Activated CD4-positive, CD25-positive, alpha-beta regulatory T cell (primary cell): ENCODE data around the gene SLC12A5.
"Not testable (repeated sequence)": the region's sequence is repeated elsewhere in the genome, so short reads cannot be mapped to it uniquely, and the experiment has no call there.

Experiments used
- DNase-seq, 4 experiments: peaks; one replicate each; lab custom pipeline; 2025; lab: John Stamatoyannopoulos, UW

Gene SLC12A5

GRCh38 chr20:46081074-46081473, 52.1 kb downstream of the SLC12A5 start:
- no peak for DNase-seq

GRCh38 chr20:46083101-46083500, 54.1 kb downstream of the SLC12A5 start:
- no peak for DNase-seq

GRCh38 chr20:46083531-46084061, 54.6 kb downstream of the SLC12A5 start:
- no peak for DNase-seq

GRCh38 chr20:46084805-46085178, 55.8 kb downstream of the SLC12A5 start:
- no peak for DNase-seq

GRCh38 chr20:46085179-46085851, 56.3 kb downstream of the SLC12A5 start:
- no peak for DNase-seq

- no peak for DNase-seq
Observed at GRCh38 chr20:46087161-46087560, 58.1 kb downstream of the SLC12A5 start.

- no peak for DNase-seq
Observed at GRCh38 chr20:46088409-46089166, 59.6 kb downstream of the SLC12A5 start.

GRCh38 chr20:46089167-46089416, 60.1 kb downstream of the SLC12A5 start:
- DNase-seq, result peak in 1 of 4 experiments; percentile 46

GRCh38 chr20:46089417-46090388, 60.7 kb downstream of the SLC12A5 start, which contains the start of gene NCOA5:
TSS of gene NCOA5 (minus strand) at chr20:46089962. CDS start at chr20:46079424, 10,538 bp downstream.
- peak; percentile 79 to 93 (median 87) for DNase-seq

- not testable (repeated sequence) for DNase-seq
Observed at GRCh38 chr20:46091622-46092535, 62.9 kb downstream of the SLC12A5 start.

GRCh38 chr20:46093531-46093930, 64.5 kb downstream of the SLC12A5 start:
- no peak for DNase-seq

- no peak for DNase-seq
Observed at GRCh38 chr20:46099491-46100287, 70.7 kb downstream of the SLC12A5 start.

- DNase-seq, result not testable (repeated sequence)
Observed at GRCh38 chr20:46100444-46100843, 71.4 kb downstream of the SLC12A5 start.

GRCh38 chr20:46100988-46101387, 72.0 kb downstream of the SLC12A5 start:
- no peak for DNase-seq

GRCh38 chr20:46101957-46102356, 72.9 kb downstream of the SLC12A5 start:
- DNase-seq, result no peak

- no peak for DNase-seq
Observed at GRCh38 chr20:46102940-46103339, 73.9 kb downstream of the SLC12A5 start.

- DNase-seq, result no peak
Observed at GRCh38 chr20:46104262-46104661, 75.2 kb downstream of the SLC12A5 start.

GRCh38 chr20:46107061-46107460, 78.0 kb downstream of the SLC12A5 start:
- DNase-seq, result no peak

GRCh38 chr20:46108435-46108841, 79.4 kb downstream of the SLC12A5 start:
- no peak for DNase-seq

GRCh38 chr20:46108976-46109375, 80.0 kb downstream of the SLC12A5 start:
- DNase-seq, result no peak
